ENCODE data around the gene NAV2.

- TF ChIP-seq CTCF (conservative IDR thresholded peaks at IDR 0.05 in 1 of 2, IDR thresholded peaks at IDR 0.05 in 1 of 2; ENCODE audit: extremely low read depth in 1 of 2, insufficient read depth in 1 of 2, low read depth in 1 of 2, low read length in 2 of 2) = no peak
- TF ChIP-seq EZH2 (IDR thresholded peaks at IDR 0.05; ENCODE audit: borderline replicate concordance, low read length) = no peak
These were observed 13.9 kb upstream of the NAV2 start for GRCh38 chr11:19698493-19699292.
